Raji (cell line): Measurements from ENCODE around the gene DMD.

Experiments
- POLR2A ChIP-seq: IDR thresholded peaks from 2 replicates; pipeline ENCODE4 v1.6.1; 2011; ENCODE audit warnings: low read depth, low read length, control low read depth; ENCODE audit not compliant: insufficient read depth

DMD gene

GRCh38 chrX:31858915-31859314 lies 1352.4 kb downstream of the DMD start:
- no peak for TF ChIP-seq POLR2A

- TF ChIP-seq POLR2A, result no peak
Measured at GRCh38 chrX:31854716-31855115, 1356.6 kb downstream of the DMD start.

GRCh38 chrX:31851761-31852160 lies 1359.6 kb downstream of the DMD start:
- no peak for TF ChIP-seq POLR2A

GRCh38 chrX:31847773-31848172 lies 1363.6 kb downstream of the DMD start:
- no peak for TF ChIP-seq POLR2A

GRCh38 chrX:31845003-31845402 lies 1366.3 kb downstream of the DMD start:
- no peak for TF ChIP-seq POLR2A

GRCh38 chrX:31838617-31839016 lies 1372.7 kb downstream of the DMD start:
- no peak for TF ChIP-seq POLR2A

- TF ChIP-seq POLR2A, result no peak
Measured at GRCh38 chrX:31837445-31838049, 1373.8 kb downstream of the DMD start.

GRCh38 chrX:31836479-31836878 lies 1374.9 kb downstream of the DMD start:
- no peak for TF ChIP-seq POLR2A

- TF ChIP-seq POLR2A, result no peak
Measured at GRCh38 chrX:31832263-31832662, 1379.1 kb downstream of the DMD start.

GRCh38 chrX:31820430-31821210 lies 1390.7 kb downstream of the DMD start:
- no peak for TF ChIP-seq POLR2A

GRCh38 chrX:31819455-31819854 lies 1391.9 kb downstream of the DMD start:
- TF ChIP-seq POLR2A, result no peak

- no peak for TF ChIP-seq POLR2A
Measured at GRCh38 chrX:31811106-31811505, 1400.2 kb downstream of the DMD start.

- no peak for TF ChIP-seq POLR2A
Measured at GRCh38 chrX:31808357-31808756, 1403.0 kb downstream of the DMD start.

GRCh38 chrX:31807165-31807564 lies 1404.2 kb downstream of the DMD start:
- no peak for TF ChIP-seq POLR2A

- TF ChIP-seq POLR2A, result no peak
Measured at GRCh38 chrX:31805781-31806180, 1405.6 kb downstream of the DMD start.

GRCh38 chrX:31800219-31800618 lies 1411.1 kb downstream of the DMD start:
- no peak for TF ChIP-seq POLR2A

- TF ChIP-seq POLR2A, result no peak
Measured at GRCh38 chrX:31796624-31797023, 1414.7 kb downstream of the DMD start.
